ENCODE data around the gene CEP55. TPM values are rescaled to one million over a fixed set of nuclear protein-coding genes. Genes with fewer than 3 reads are reported as not detected.

Gene CEP55
- total RNA-seq, 1 experiment from 2014 or later, result 62.6 TPM

GRCh38 chr10:93454146-93454545, 42.3 kb upstream of the CEP55 start:
- H3K79me2 ChIP-seq (ENCODE audit: low read length), result peaks cover 74% of the 10 kb centered on the region
- H3K4me3 ChIP-seq (ENCODE audit: low read length), result no peak overlapping the region
- BruUV-seq (replicated peaks), result no TSS peak
- CTCF ChIA-PET, result no interaction called here
- ATAC-seq (no peak), DNase-seq (no peak)
- H3K9me2 ChIP-seq (replicated peaks; ENCODE audit: low read length), result no peaks in the 10 kb centered on the region
- H2AFZ ChIP-seq (ENCODE audit: low read length), result no peak overlapping the region
- H3F3A ChIP-seq (ENCODE audit: low read length, unreplicated experiment), result peaks cover 1% of the 10 kb centered on the region
- no peaks in the 10 kb centered on the region for H4K20me1 ChIP-seq (ENCODE audit: low read length)
- peaks cover 11% of the 10 kb centered on the region for H3K4me1 ChIP-seq (ENCODE audit: insufficient read depth, low read length)
- H3K27ac ChIP-seq (ENCODE audit: low read length), result no peak overlapping the region
- intact Hi-C loops (cut with micrococcal nuclease), result no loop called here
- POLR2A ChIA-PET (ENCODE audit: unreplicated experiment), result no interaction called here
- H3K27me3 ChIP-seq (ENCODE audit: low read length), result no peaks in the 10 kb centered on the region
- H3K4me2 ChIP-seq (ENCODE audit: low read length), result no peak overlapping the region
- peaks cover 67% of the 10 kb centered on the region for H3K36me3 ChIP-seq (ENCODE audit: low read depth, low read length)
- TF ChIP-seq CTCF (conservative IDR thresholded peaks at IDR 0.05; ENCODE audit: low read depth, low read length) (no peak), EZH2 (IDR thresholded peaks at IDR 0.05; ENCODE audit: low read length, unreplicated experiment) (no peak), EZH2phosphoT487 (IDR thresholded peaks at IDR 0.05; ENCODE audit: borderline replicate concordance, low read length) (no peak)
- H3K9ac ChIP-seq (ENCODE audit: low read length), result no peak overlapping the region
- H3K9me3 ChIP-seq (ENCODE audit: low read length), result no peaks in the 10 kb centered on the region

GRCh38 chr10:93454736-93455135, 41.7 kb upstream of the CEP55 start:
- Histone ChIP-seq H4K20me1 (ENCODE audit: low read length) (no peaks in the 10 kb centered on the region), H3K4me2 (ENCODE audit: low read length) (no peak overlapping the region), H3K27ac (ENCODE audit: low read length) (no peak overlapping the region), H3K79me2 (ENCODE audit: low read length) (peaks cover 74% of the 10 kb centered on the region), H3K27me3 (ENCODE audit: low read length) (no peaks in the 10 kb centered on the region), H3K36me3 (ENCODE audit: low read depth, low read length) (peaks cover 67% of the 10 kb centered on the region), H3F3A (ENCODE audit: low read length, unreplicated experiment) (peaks cover 7% of the 10 kb centered on the region), H3K9ac (ENCODE audit: low read length) (no peak overlapping the region), H3K4me1 (ENCODE audit: insufficient read depth, low read length) (peaks cover 17% of the 10 kb centered on the region), H2AFZ (ENCODE audit: low read length) (no peak overlapping the region), H3K9me2 (replicated peaks; ENCODE audit: low read length) (no peaks in the 10 kb centered on the region), H3K9me3 (ENCODE audit: low read length) (no peaks in the 10 kb centered on the region), H3K4me3 (ENCODE audit: low read length) (no peak overlapping the region)
- intact Hi-C loops (cut with micrococcal nuclease), result no loop called here
- BruUV-seq (replicated peaks), result no TSS peak
- no peak for DNase-seq
- ChIA-PET CTCF (no interaction called here), POLR2A (ENCODE audit: unreplicated experiment) (no interaction called here)
- TF ChIP-seq EZH2phosphoT487 (IDR thresholded peaks at IDR 0.05; ENCODE audit: borderline replicate concordance, low read length) (no peak), CTCF (conservative IDR thresholded peaks at IDR 0.05; ENCODE audit: low read depth, low read length) (no peak), EZH2 (IDR thresholded peaks at IDR 0.05; ENCODE audit: low read length, unreplicated experiment) (no peak)
- no peak for ATAC-seq

GRCh38 chr10:93456480-93456879, 39.9 kb upstream of the CEP55 start:
- Histone ChIP-seq H3K4me3 (ENCODE audit: low read length) (no peak overlapping the region), H2AFZ (ENCODE audit: low read length) (no peak overlapping the region), H3K9ac (ENCODE audit: low read length) (no peak overlapping the region), H3K79me2 (ENCODE audit: low read length) (peaks cover 79% of the 10 kb centered on the region), H3K27ac (ENCODE audit: low read length) (no peak overlapping the region), H3F3A (ENCODE audit: low read length, unreplicated experiment) (peaks cover 9% of the 10 kb centered on the region), H3K9me3 (ENCODE audit: low read length) (no peaks in the 10 kb centered on the region), H3K27me3 (ENCODE audit: low read length) (no peaks in the 10 kb centered on the region), H3K9me2 (replicated peaks; ENCODE audit: low read length) (no peaks in the 10 kb centered on the region), H3K36me3 (ENCODE audit: low read depth, low read length) (peaks cover 66% of the 10 kb centered on the region), H3K4me1 (ENCODE audit: insufficient read depth, low read length) (peaks cover 29% of the 10 kb centered on the region), H3K4me2 (ENCODE audit: low read length) (no peak overlapping the region), H4K20me1 (ENCODE audit: low read length) (no peaks in the 10 kb centered on the region)
- ChIA-PET POLR2A (ENCODE audit: unreplicated experiment) (no interaction called here), CTCF (no interaction called here)
- no TSS peak for BruUV-seq (replicated peaks)
- intact Hi-C loops (cut with micrococcal nuclease), result no loop called here
- no peak for TF ChIP-seq EZH2phosphoT487 (IDR thresholded peaks at IDR 0.05; ENCODE audit: borderline replicate concordance, low read length)
- no peak for TF ChIP-seq EZH2 (IDR thresholded peaks at IDR 0.05; ENCODE audit: low read length, unreplicated experiment)
- TF ChIP-seq CTCF (conservative IDR thresholded peaks at IDR 0.05; ENCODE audit: low read depth, low read length), result no peak
- no peak for ATAC-seq
- DNase-seq, result no peak
